IMR-90 (cell line): Measurements from ENCODE around the gene NCSTN.

ENCODE experiments used
- BHLHE40 ChIP-seq: fragments of 150-350 bp; IDR thresholded peaks from 2 replicates; pipeline ENCODE4 v1.6.1; 2016; ENCODE audit warnings: mild to moderate bottlenecking, low read depth, low read length
- CEBPB ChIP-seq: IDR thresholded peaks from 2 replicates; pipeline ENCODE4 v1.6.1; 2012; ENCODE audit warnings: low read depth, low read length, improper control_type of control experiment
- CTCF ChIP-seq: conservative IDR thresholded peaks from 2 replicates; pipeline ENCODE4 v1.5.1; 2012; ENCODE audit warnings: mild to moderate bottlenecking, low read depth, low read length, improper control_type of control experiment
- ELK1 ChIP-seq: fragments of 150-350 bp; IDR thresholded peaks from 2 replicates; pipeline ENCODE4 v1.6.1; 2016; ENCODE audit warnings: low read depth, mild to moderate bottlenecking, low read length, moderate library complexity, borderline replicate concordance
- MAFK ChIP-seq: IDR thresholded peaks from 2 replicates; pipeline ENCODE4 v1.6.1; 2012; ENCODE audit warnings: low read depth, low read length, improper control_type of control experiment
- MXI1 ChIP-seq: IDR thresholded peaks from 2 replicates; pipeline ENCODE4 v1.6.1; 2012; ENCODE audit warnings: low read depth, mild to moderate bottlenecking, low read length, moderate library complexity, borderline replicate concordance
- POLR2A ChIP-seq: IDR thresholded peaks from 2 replicates; pipeline ENCODE4 v1.6.1; 2012; ENCODE audit warnings: mild to moderate bottlenecking, low read depth, low read length
- RFX5 ChIP-seq: IDR thresholded peaks from 2 replicates; pipeline ENCODE4 v1.8.0; 2012; ENCODE audit warnings: low read depth, mild to moderate bottlenecking, low read length, moderate library complexity
- SMC3 ChIP-seq: fragments of 150-350 bp; IDR thresholded peaks from 2 replicates; pipeline ENCODE4 v1.6.1; 2016; ENCODE audit warnings: low read depth, mild to moderate bottlenecking, antibody characterized with exemption, low read length, moderate library complexity
- USF2 ChIP-seq: fragments of 150-350 bp; IDR thresholded peaks from 2 replicates; pipeline ENCODE4 v1.6.1; 2017; ENCODE audit warnings: mild to moderate bottlenecking, antibody characterized with exemption, low read length, low read depth

DNA sequence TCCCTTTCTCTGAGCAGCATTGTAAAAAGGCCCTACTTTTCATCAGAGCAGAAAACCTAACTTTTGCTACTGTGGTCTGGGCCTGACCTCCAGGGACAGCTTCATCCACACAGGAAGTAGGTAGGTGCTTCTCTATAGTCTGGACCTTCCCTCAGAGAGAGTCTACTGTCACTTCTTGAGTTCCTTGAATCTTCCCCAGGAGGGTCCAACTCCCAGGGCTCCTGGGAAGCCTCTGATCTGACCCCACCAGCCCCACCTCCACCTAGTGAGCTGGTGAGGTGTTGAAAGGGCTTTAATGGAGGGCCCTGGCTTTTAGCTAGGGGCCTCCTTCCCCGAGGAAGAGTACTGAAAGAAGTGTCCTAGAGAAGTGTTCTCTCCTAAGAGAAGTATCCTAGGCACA is 54.5 kb downstream of the NCSTN start:
- no peak for TF ChIP-seq ELK1
- TF ChIP-seq SMC3: no peak
- no peak for TF ChIP-seq CTCF
- TF ChIP-seq USF2: no peak
- no peak for TF ChIP-seq POLR2A
- no peak for TF ChIP-seq CEBPB
- no peak for TF ChIP-seq MAFK
- TF ChIP-seq MXI1: no peak
- TF ChIP-seq BHLHE40: no peak
- no peak for TF ChIP-seq RFX5
